Measurements from ENCODE around the gene KRTAP9-9.
"Not testable (repeated sequence)": the region's sequence is repeated elsewhere in the genome, so short reads cannot be mapped to it uniquely, and the experiment has no call there.

Gene KRTAP9-9

GRCh38 chr17:41226051-41226450, 29.1 kb upstream of the KRTAP9-9 start:
- no peak overlapping the region for H3K27ac ChIP-seq (ENCODE audit: poor library complexity, severe bottlenecking)
- H3K9me3 ChIP-seq (ENCODE audit: severe bottlenecking): no peaks in the 10 kb centered on the region
- no peak overlapping the region for H3K4me3 ChIP-seq (ENCODE audit: severe bottlenecking)
- ATAC-seq (ENCODE audit: low read depth): no peak
- DNase-seq (ENCODE audit: low spot score): no peak
- no peaks in the 10 kb centered on the region for H3K36me3 ChIP-seq (ENCODE audit: low read depth)
- H3K4me1 ChIP-seq (ENCODE audit: insufficient read depth, poor library complexity, severe bottlenecking): no peaks in the 10 kb centered on the region
- no peak for TF ChIP-seq CTCF (IDR thresholded peaks at IDR 0.05; ENCODE audit: poor library complexity, severe bottlenecking)
- no peaks in the 10 kb centered on the region for H3K27me3 ChIP-seq (ENCODE audit: insufficient read depth, poor library complexity, severe bottlenecking)

- H3K27ac ChIP-seq (ENCODE audit: poor library complexity, severe bottlenecking); H3K4me3 ChIP-seq (ENCODE audit: severe bottlenecking); DNase-seq (ENCODE audit: low spot score); H3K27me3 ChIP-seq (ENCODE audit: insufficient read depth, poor library complexity, severe bottlenecking); H3K4me1 ChIP-seq (ENCODE audit: insufficient read depth, poor library complexity, severe bottlenecking); H3K36me3 ChIP-seq (ENCODE audit: low read depth); H3K9me3 ChIP-seq (ENCODE audit: severe bottlenecking); ATAC-seq (ENCODE audit: low read depth): not testable (repeated sequence)
These were observed 28.5 kb upstream of the KRTAP9-9 start, which contains the start of gene KRTAP9-2 for GRCh38 chr17:41226598-41227095. Gene KRTAP9-2, plus strand, starts transcription at chr17:41226648. Its CDS starts 7 bp downstream, at chr17:41226655.

- no peak overlapping the region for H3K4me3 ChIP-seq (ENCODE audit: severe bottlenecking)
- DNase-seq (ENCODE audit: low spot score) (no peak), ATAC-seq (ENCODE audit: low read depth) (no peak)
- TF ChIP-seq CTCF (IDR thresholded peaks at IDR 0.05; ENCODE audit: poor library complexity, severe bottlenecking): no peak
- no peaks in the 10 kb centered on the region for H3K27me3 ChIP-seq (ENCODE audit: insufficient read depth, poor library complexity, severe bottlenecking)
- no peaks in the 10 kb centered on the region for H3K36me3 ChIP-seq (ENCODE audit: low read depth)
- no peak overlapping the region for H3K27ac ChIP-seq (ENCODE audit: poor library complexity, severe bottlenecking)
- H3K4me1 ChIP-seq (ENCODE audit: insufficient read depth, poor library complexity, severe bottlenecking): no peaks in the 10 kb centered on the region
- H3K9me3 ChIP-seq (ENCODE audit: severe bottlenecking): no peaks in the 10 kb centered on the region
These were observed 25.1 kb upstream of the KRTAP9-9 start for GRCh38 chr17:41230094-41230493.

GRCh38 chr17:41231731-41232130, 23.5 kb upstream of the KRTAP9-9 start:
- Histone ChIP-seq H3K9me3 (ENCODE audit: severe bottlenecking) (no peaks in the 10 kb centered on the region), H3K27me3 (ENCODE audit: insufficient read depth, poor library complexity, severe bottlenecking) (no peaks in the 10 kb centered on the region), H3K36me3 (ENCODE audit: low read depth) (no peaks in the 10 kb centered on the region), H3K27ac (ENCODE audit: poor library complexity, severe bottlenecking) (no peak overlapping the region), H3K4me1 (ENCODE audit: insufficient read depth, poor library complexity, severe bottlenecking) (no peaks in the 10 kb centered on the region), H3K4me3 (ENCODE audit: severe bottlenecking) (no peak overlapping the region)
- no peak for DNase-seq (ENCODE audit: low spot score)
- no peak for ATAC-seq (ENCODE audit: low read depth)
- no peak for TF ChIP-seq CTCF (IDR thresholded peaks at IDR 0.05; ENCODE audit: poor library complexity, severe bottlenecking)

- not testable (repeated sequence) for H3K36me3 ChIP-seq (ENCODE audit: low read depth); ATAC-seq (ENCODE audit: low read depth); DNase-seq (ENCODE audit: low spot score); H3K27ac ChIP-seq (ENCODE audit: poor library complexity, severe bottlenecking); H3K4me1 ChIP-seq (ENCODE audit: insufficient read depth, poor library complexity, severe bottlenecking); H3K4me3 ChIP-seq (ENCODE audit: severe bottlenecking); H3K9me3 ChIP-seq (ENCODE audit: severe bottlenecking); H3K27me3 ChIP-seq (ENCODE audit: insufficient read depth, poor library complexity, severe bottlenecking)
These were observed 22.6 kb upstream of the KRTAP9-9 start, which contains the start of gene KRTAP9-3 for GRCh38 chr17:41232399-41233105. Gene KRTAP9-3, plus strand, starts transcription at chr17:41232449. Its CDS starts 53 bp downstream, at chr17:41232502.

GRCh38 chr17:41237116-41237515, 18.1 kb upstream of the KRTAP9-9 start:
- ATAC-seq (ENCODE audit: low read depth); H3K4me3 ChIP-seq (ENCODE audit: severe bottlenecking); H3K27me3 ChIP-seq (ENCODE audit: insufficient read depth, poor library complexity, severe bottlenecking); H3K36me3 ChIP-seq (ENCODE audit: low read depth); DNase-seq (ENCODE audit: low spot score); H3K4me1 ChIP-seq (ENCODE audit: insufficient read depth, poor library complexity, severe bottlenecking); H3K27ac ChIP-seq (ENCODE audit: poor library complexity, severe bottlenecking); H3K9me3 ChIP-seq (ENCODE audit: severe bottlenecking): not testable (repeated sequence)

- not testable (repeated sequence) for ATAC-seq (ENCODE audit: low read depth); DNase-seq (ENCODE audit: low spot score); H3K9me3 ChIP-seq (ENCODE audit: severe bottlenecking); H3K4me1 ChIP-seq (ENCODE audit: insufficient read depth, poor library complexity, severe bottlenecking); H3K4me3 ChIP-seq (ENCODE audit: severe bottlenecking); H3K27me3 ChIP-seq (ENCODE audit: insufficient read depth, poor library complexity, severe bottlenecking); H3K36me3 ChIP-seq (ENCODE audit: low read depth); H3K27ac ChIP-seq (ENCODE audit: poor library complexity, severe bottlenecking)
These were observed 17.2 kb upstream of the KRTAP9-9 start, which contains the start of gene KRTAP9-8 for GRCh38 chr17:41237949-41238437. Gene KRTAP9-8, plus strand, starts transcription at chr17:41237999. Its CDS starts 53 bp downstream, at chr17:41238052.

- DNase-seq (ENCODE audit: low spot score); H3K4me1 ChIP-seq (ENCODE audit: insufficient read depth, poor library complexity, severe bottlenecking); H3K27me3 ChIP-seq (ENCODE audit: insufficient read depth, poor library complexity, severe bottlenecking); H3K4me3 ChIP-seq (ENCODE audit: severe bottlenecking); H3K27ac ChIP-seq (ENCODE audit: poor library complexity, severe bottlenecking); ATAC-seq (ENCODE audit: low read depth); H3K36me3 ChIP-seq (ENCODE audit: low read depth); H3K9me3 ChIP-seq (ENCODE audit: severe bottlenecking): not testable (repeated sequence)
These were observed 8.0 kb upstream of the KRTAP9-9 start for GRCh38 chr17:41246995-41247787.

All from RWPE2 (cell line).